HuH-7.5 (cell line): ENCODE measurements around the gene GCH1.

Experiments
- DNase-seq: peaks from one replicate; pipeline ENCODE4 v3.0.0; 2011; ENCODE audit warnings: low spot score

GCH1 gene

DNA sequence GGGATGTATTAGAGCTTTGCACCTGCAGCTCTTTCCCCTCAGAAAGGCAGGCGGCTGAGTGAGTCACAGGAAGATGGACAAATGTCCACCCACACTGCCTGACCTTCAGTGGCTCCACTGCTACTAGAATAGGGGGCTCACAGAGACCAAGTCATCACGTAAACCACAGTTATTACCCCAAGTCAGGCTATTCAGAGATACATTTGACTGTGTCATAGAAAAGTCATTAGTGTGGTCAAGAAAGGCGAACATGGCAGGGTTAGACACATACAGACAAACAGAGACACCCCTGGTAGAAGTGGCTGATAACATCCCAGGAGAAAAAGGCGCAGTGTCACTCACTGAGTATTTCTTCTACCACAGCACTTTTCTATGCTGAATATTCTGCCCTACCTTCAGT, 36.0 kb downstream of the GCH1 start:
- DNase-seq, result no peak

DNA sequence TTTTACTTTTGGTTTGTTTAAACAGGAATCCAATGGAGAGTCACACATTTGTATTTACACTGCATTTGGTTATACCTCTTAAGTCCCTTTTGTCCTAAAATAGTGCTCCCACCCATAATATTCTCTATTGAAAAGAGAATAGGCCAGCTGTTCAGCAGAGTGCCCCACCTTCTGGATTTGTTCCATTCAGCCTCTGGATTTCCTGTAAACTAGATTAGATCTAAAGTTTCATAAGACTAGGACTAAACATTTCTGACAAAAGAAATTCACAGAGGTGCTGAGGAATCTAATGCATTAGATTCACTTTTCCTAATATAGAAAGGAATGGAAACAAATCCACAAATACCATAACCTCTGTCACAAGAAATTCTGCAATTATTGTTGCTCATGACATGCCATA, 38.1 kb downstream of the GCH1 start:
- no peak for DNase-seq

DNA sequence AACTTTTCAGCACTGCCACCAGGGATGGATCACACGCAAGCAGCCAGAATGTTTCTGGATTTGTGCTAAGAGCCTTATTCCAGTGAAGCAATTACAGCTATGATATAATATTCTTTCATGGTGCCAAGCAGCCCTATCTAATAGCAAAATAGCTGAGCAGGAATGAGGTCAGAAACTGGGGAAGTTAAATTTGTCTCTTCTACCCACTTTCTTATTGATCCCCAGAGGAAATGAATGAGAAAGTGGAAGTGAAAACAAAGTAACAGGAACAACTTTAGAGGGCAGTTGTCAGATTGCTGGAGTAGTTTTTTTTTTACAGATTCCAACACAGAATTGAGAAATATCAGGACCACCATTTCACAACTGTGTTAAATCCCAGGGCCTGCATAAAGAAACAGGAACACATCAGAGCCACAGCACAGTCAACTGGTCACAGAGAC, 44.8 kb downstream of the GCH1 start:
- DNase-seq, result no peak

DNA sequence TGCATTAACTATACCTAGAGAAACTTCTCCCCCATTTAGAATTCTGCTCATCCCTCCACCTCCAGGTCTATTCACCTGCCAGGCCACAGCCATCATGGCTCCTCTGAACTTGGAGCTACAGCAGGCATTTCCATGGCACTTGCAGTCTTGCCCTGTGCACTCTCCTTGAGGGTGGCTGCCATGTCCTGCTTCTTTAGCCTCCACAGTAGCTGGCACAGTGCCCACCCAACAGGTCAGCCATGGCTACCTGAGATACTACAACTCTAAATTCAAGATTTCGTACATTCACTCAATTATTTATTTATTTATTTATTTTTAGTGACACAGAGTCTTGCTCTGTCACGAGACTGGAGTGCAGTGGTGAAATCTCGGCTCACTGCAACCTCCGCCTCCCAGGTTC, 46.5 kb downstream of the GCH1 start:
- DNase-seq, result no peak

DNA sequence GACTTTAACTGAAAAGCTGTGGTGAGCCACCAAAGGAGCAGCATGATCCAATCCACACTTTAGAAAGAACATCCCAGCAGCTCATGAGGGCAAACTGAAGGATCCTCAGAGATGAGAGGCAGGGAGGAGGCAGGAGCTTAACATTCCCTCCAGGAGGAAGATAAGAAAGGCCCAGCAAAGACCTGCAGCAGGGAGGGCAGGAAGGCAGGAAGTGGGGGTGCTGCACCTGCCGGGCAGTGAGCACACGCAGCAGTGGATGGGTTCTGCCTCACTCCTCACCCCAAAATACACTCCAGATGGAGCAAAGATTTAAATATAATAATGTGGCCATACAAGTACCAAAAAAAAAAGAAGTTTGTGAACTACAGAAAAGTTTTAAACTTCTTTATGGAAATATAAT, 48.4 kb downstream of the GCH1 start:
- no peak for DNase-seq

DNA sequence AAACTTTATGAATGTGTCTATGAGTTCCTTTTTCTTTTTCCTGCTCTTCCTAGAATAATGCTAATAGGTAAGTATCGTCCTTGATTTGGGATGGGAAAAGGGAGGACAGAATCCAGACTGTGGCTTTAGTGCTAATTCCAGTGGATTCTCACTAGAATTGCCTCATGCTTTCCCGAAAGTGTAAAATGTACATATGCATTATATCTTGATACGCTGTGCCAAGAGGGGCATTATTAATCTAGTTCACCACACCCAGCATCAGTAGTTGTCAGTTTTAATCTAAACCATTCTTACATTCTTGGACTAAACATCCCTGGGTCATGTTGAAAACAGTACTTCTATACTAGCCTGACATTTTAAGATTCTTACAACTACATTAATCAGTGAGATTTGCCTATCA, 49.3 kb downstream of the GCH1 start:
- DNase-seq, result no peak

DNA sequence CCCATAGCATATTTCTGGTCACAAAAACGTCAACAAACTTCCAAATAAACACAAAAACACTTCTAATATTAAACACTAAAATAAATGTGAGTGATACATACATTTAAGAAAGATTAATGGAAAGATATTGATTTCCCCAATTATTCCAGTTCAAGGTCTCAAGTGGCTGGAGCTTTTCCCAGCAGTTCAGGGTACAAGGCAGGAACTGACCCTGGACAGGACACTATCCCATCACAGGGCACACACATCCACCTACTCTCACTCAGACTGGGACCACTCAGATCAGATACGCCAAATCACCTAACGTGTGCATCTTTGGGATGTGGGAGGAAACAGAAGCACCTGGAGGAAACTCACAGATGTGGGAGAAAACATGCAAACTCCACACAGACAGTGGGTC, 50.4 kb downstream of the GCH1 start:
- DNase-seq, result no peak

DNA sequence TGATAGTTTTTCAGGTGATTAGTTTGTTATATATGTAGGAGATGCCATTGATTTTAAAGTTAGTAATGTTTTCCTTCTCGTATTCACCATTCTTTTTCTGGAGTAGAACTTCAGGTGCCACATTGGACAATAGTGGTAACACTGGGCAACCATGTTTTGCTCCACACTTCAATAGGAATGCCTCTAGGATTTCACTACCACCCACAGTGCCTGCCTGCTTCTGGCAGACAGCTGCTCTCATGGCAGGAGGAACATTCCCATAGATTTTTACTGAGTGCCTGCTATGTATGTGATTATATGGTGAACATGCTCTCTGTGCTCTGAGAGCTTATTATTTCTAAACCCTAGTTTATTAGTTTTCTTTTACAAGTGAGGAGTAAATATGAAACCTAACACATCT, 53.7 kb downstream of the GCH1 start:
- DNase-seq, result no peak

DNA sequence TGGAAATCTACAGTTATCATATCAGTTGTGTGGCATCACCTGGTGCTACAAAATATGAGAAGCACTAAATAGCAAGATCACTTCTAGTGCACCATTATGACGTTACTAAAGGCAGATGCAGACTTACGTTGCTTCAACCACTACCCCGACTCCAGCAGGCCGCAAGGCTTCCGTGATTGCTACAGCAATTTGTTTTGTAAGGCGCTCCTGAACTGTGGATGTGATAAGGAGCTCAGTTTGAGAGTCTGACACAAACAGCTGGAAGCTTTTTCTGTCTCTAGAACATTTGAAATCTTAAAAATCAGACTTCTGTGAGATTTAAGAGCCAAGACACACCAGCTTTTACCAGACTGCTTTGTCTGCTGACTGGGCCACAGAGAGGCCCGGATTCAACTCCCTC, 57.0 kb downstream of the GCH1 start:
- no peak for DNase-seq

DNA sequence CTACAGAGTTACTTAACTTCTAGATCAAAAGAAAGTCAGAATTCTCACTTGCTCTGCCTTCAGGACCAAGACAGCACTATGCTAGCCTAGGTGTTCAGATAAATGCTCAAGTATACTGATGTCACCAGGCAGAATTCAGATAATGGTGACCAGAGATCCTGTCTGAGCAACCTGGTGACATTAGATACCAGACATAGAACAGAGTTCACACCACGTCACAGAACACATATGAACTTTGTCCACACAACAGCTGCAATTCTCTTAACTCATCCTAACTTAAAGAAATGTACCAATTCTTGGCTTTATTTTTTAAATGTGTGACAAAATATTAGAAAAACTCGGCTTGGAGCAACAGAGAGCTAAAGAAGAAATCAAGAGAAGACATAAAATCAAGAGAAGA, 58.1 kb downstream of the GCH1 start:
- peak; percentile 19 for DNase-seq

DNA sequence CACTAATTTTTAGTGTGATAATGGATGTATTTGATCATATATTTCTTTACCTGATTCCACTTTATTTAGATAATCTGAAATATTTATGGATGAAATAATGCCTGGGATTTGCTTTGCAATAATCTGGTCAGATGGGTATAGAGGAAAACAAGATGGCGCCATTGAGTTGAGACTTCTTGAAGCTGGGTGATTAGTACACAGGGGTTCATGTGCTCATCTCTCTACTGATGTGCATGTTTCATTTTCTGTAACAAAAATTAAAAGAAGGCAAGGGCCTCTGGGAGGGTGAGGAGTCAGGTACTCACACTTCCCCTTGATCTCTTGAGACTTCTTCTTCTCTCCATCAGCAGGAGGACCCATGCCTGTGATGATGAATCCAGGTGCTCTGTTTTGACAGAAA, 61.8 kb downstream of the GCH1 start:
- DNase-seq, result no peak

DNA sequence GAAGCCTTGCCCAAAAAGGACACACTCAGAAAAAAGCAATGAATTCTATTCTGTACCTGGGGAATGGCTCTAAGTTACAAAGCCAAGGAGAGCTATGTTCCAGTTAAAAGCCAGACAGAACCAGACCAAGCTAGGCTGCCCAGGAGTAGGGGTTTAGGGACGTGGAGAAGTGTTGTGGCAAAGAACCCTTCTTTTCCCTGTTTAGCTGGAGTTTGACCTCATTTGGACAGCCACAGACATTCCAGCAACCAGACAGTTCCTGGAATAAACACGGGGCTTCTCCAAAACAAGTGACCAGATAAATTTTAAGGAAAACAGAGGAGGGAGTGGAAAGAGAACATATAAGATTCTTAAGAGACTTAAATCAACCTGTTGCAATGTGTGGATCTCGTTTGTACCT, 62.3 kb downstream of the GCH1 start:
- no peak for DNase-seq

DNA sequence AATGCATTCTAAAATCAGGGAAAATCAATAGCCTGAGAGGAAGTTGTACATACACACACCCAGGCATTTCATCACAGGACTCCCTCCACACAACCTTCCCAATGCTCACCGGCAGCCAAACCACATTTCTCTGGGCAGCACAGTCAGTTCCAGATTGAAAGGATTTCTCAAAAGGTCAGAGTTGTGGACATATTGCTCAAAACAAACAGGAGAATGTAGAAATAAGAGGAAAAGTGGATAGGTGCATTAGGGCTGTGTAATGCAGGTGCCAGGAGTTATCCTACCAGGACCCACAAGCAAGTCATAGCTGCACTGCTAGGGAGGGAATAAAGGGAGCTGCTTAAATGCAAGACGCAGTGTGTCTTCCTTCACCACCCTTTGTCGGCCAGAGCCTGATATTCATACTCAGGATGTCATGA, 62.9 kb downstream of the GCH1 start:
- peak; percentile 45 for DNase-seq

DNA sequence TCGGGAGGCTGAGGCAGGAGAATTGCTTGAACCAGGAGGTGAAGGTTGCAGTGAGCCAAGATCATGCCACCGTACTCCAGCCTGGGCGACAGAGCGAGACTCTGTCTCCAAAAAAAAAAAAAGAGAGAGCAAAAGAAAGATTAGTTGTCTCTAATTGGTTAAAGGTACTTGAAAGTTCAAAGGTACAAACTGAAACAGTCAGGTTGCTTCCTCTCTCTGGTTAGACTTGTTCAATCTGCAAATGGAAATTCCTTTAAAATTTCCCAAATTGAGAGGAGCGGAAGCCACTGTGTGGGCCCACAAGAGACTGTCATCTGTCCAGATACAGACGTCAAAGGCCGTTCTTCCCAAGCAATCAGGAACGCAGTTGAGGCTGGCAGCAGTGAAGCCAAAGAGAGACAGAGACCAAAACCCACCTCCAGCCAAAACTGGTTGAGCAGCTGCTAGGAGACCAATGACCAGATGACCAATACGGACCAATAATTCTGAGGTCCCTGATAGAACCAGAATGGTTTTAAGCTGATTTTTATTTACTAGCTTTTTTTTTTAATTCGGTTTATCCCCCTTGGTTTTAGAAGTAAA, 63.6 kb downstream of the GCH1 start:
- no peak for DNase-seq

DNA sequence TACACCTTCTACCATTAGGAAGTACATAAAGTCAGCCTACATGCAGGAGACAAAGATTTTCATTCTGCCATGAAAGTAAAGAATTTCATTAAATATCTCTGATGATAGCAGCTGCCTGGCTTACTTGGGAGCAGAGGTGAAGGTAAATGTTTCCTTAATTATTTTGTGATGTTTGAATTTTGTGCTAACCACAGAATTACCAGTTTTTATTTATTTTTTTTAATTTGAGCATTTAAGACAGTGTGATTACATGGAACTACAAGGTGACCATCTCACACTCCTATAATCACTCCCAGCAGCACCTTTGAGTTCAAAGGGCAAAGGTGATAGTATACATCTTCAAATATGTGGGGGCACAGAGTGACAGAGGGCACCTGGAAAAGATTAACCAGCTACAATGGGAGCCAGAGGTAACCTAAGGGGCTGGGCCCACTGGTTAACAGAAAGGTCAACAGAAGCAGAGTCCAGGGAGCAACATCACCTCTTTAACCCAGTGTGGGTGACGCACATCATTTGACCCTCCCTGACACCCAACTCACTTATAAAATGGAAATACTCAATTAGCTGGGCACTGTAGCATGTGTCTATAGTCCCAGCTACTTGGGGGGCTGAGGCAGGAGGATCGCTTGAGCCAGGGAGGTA, 65.0 kb downstream of the GCH1 start:
- peak; percentile 38 for DNase-seq

DNA sequence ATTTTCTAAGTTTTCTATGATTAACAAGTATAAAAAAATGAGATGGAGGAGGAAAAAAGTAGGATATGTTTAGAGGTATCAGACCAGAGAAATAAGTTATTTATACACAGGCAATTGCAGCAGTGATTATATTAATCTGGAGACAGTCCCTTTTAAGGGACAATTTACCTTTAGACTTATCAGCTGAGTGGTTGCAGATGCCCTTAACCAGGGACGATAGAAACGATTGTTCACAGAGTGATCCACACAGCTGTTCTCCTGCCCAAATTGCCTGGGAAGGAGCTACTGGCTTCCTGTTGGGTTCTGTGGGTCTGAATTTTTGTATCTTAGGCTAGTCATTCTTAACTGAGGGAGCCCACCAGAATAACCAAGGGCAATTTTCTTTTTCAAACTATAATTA, 66.4 kb downstream of the GCH1 start:
- no peak for DNase-seq

DNA sequence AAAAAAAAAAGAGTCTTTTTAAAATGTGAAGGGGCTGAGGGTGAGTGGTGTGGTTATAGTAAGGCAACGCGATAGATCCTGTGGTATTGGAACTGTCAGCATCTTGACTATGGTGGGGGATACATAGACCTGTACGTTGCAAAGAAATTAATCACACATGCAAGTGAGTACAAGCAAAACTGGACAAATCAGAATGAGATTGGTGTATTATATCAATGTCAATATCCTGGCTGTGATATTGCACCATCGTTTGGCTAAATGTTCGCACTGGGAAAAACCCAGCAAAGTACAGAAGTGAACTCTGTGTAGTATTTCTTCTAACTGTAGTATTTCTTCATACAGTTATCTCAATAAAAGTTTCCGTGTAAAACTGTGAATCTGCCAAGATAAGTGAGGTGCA, 67.9 kb downstream of the GCH1 start:
- no peak for DNase-seq

DNA sequence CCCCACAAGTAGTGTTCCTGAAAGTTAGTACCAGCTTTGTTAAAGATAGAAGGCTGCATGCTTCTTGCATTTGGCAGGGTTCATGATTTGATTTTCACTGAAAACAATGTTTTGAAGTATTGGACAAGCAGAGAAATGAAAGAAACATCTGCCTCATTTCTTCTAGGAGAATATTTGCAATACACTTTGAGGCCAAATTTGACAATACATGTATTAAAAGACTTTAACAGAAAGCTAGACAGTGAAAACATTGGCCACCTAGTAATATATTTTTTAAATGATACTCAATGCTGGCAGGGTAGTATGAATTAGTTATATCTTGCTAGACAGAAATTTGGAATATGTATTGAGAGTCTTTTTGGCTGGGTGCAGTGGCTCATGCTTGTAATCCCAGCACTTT, 68.5 kb downstream of the GCH1 start:
- DNase-seq, result no peak

DNA sequence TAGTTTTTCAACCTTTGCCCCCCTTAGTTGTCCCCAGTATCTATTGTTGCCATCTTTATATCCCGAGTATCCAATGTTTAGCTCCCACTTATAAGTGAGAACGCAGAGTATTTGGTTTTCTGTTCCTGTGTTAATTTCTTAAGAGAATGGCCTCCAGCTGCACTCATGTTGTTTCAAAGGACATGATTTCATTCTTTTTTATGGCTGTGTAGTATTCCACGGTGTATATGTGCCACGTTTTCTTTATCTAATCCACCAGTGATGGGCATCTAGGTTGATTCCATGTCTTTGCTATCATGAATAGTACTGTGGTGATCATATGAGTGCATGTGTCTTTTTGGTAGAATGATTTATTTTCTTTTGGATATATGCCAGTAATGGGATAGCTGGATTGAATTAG, 72.0 kb downstream of the GCH1 start:
- DNase-seq, result no peak

DNA sequence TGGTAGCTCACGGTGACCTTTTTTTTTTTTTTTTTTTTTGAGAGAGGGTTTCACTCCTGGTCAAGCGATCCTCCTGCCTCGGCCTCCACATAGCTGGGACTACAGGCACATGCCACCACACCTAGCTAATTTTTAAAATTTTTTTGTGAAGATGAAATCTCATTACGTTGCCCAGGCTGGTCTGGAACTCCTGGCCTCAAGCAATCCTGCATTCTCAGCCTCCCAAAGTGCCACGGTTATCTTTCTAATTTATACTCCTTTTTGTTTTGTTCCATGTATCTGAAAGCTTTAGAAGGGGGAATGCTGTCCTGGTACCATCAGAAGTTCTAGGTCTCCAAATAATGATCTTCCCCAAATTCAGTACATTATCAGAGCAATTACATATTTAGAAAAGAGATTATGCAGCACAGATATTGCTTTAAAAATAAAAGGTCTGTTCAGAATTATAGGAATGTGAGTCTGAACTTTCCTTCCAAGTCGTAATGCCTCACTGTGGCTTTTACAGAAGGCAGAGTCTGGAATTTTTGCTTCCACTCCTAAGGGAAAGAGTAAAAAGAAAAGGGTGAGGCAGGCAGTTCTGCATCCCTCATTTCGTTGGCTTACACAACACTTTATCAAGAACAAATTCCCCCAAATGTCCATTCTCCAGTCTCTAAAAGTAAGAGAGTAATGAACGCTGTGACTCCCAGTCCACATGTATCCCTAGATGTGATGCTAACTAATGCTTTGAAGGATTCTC, 73.0 kb downstream of the GCH1 start:
- no peak for DNase-seq

DNA sequence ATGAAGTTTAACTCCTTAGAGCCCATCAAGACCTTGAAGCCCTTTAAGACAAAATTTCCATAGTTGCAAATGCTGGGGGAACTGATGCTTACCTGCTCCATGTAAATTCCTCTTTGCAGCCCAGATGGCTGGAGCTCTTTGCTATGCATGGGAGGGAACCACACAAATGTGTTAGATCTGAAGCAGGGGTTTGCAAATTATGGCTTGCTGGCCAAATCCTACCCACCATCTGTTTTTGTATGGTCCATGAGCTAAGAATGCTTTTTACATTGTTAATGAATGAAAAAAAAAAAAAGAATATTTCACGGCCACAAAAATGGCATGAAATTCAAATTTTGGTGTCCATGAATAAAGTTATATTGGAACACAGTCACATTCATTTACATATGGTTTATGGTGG, 74.6 kb downstream of the GCH1 start:
- DNase-seq, result no peak

DNA sequence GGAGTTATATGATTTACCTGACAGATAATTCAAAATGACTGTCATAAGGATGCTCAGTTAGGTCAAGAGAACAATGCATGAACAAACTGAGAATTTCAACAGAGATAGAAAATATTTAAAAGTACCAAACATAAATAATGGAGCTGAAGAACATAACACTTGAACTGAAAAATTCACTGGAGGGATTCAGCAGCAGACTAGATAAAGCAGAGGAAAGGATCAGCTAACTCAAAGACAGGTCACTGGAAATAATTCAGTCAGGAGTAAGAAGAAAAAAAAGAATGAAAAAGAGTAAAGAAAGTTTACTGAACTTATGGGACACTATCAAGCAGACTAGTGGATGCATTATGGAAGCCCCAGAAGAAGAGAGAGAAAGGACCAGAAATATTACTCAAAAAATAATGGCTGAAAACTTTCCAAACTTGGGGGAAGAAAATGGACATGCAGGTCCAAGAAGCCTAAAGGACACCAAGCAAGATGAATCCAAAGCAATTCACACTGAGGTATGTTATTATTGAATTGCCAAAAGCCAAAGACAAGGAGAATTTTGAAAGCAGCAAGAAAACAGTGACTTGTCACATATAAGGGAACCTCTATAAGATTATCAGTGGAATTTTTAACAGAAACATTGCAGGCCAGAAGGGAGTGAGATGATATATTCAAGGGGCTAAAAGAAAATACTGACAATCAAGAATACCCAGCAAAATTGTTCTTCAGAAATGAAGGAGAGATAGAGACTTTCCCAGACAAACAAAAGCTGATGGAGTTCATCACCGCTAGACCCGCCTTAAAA, 78.7 kb downstream of the GCH1 start:
- DNase-seq, result no peak

DNA sequence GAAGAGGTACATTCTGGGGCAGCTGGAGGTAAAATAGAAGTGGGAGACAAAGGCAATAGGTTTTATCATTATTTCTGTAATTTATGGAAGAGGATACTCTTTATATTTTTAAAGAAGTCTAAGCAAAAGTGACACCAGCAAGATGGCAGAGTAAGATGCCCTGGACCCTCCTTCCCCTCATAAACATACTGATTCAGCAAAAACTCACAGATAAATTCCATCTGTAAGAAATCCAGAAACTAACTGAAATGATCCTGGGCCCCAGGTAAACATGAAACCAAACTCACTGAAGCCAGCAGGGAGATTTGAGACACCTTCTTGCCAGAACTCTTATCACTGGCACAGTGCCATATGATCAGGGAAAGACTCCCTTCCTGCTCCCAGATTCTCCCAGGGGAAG, 79.9 kb downstream of the GCH1 start:
- DNase-seq, result no peak
